Measurements from ENCODE around the gene CLDND1.

Gene CLDND1

GRCh38 chr3:98504539-98504938 is 18.2 kb downstream of the CLDND1 start:
- Histone ChIP-seq H3K27me3 (ENCODE audit: insufficient read depth, low read length) (no peaks in the 10 kb centered on the region), H3K9ac (ENCODE audit: low read length) (no peak overlapping the region), H3K4ac (ENCODE audit: low read depth, low read length) (no peak overlapping the region), H3K4me1 (ENCODE audit: control insufficient read depth in 1 of 2, insufficient read depth in 2 of 2, low read length in 2 of 2) (no peaks in the 10 kb centered on the region), H3K27ac (ENCODE audit: low read depth, low read length) (no peak overlapping the region), H3K4me3 (ENCODE audit: low read depth, low read length) (no peak overlapping the region), H3K23ac (ENCODE audit: low read length) (no peak overlapping the region), H4K91ac (ENCODE audit: low read depth, low read length) (no peak overlapping the region), H3K9me3 (ENCODE audit: insufficient read depth, low read depth, low read length) (no peaks in the 10 kb centered on the region), H3K79me1 (ENCODE audit: low read length) (no peaks in the 10 kb centered on the region), H2BK12ac (ENCODE audit: low read length) (no peak overlapping the region), H2BK5ac (ENCODE audit: low read depth, low read length, poor library complexity) (no peak overlapping the region), H3K18ac (ENCODE audit: low read length) (no peak overlapping the region), H3K4me2 (ENCODE audit: low read length) (no peak overlapping the region), H2AFZ (ENCODE audit: insufficient read depth, low read length, poor library complexity) (no peak overlapping the region), H3K14ac (ENCODE audit: low read length) (no peak overlapping the region), H2AK5ac (ENCODE audit: low read length) (no peak overlapping the region), H3K36me3 (ENCODE audit: control insufficient read depth in 1 of 2, insufficient read depth in 2 of 2, low read length in 2 of 2) (no peaks in the 10 kb centered on the region), H4K12ac (ENCODE audit: low read depth, low read length) (no peak overlapping the region), H3K79me2 (ENCODE audit: control insufficient read depth, insufficient read depth, low read length, poor library complexity) (no peaks in the 10 kb centered on the region), H4K8ac (ENCODE audit: low read depth, low read length) (no peak overlapping the region), H2BK120ac (ENCODE audit: insufficient read depth, low read length, poor library complexity) (no peak overlapping the region)
- no CpG with 5 or more reads among the region's 4 CpGs for WGBS (ENCODE audit: extremely low coverage, insufficient coverage, insufficient read length)
- DNase-seq = no peak

- H3K18ac ChIP-seq (ENCODE audit: low read length) = no peak overlapping the region
- H3K79me1 ChIP-seq (ENCODE audit: low read length) = no peaks in the 10 kb centered on the region
- H3K4me3 ChIP-seq (ENCODE audit: low read depth, low read length) = no peak overlapping the region
- H2BK5ac ChIP-seq (ENCODE audit: low read depth, low read length, poor library complexity) = no peak overlapping the region
- no peak overlapping the region for H3K4ac ChIP-seq (ENCODE audit: low read depth, low read length)
- DNase-seq = no peak
- no peaks in the 10 kb centered on the region for H3K79me2 ChIP-seq (ENCODE audit: control insufficient read depth, insufficient read depth, low read length, poor library complexity)
- no peak overlapping the region for H3K23ac ChIP-seq (ENCODE audit: low read length)
- no peak overlapping the region for H3K9ac ChIP-seq (ENCODE audit: low read length)
- H3K4me1 ChIP-seq (ENCODE audit: control insufficient read depth in 1 of 2, insufficient read depth in 2 of 2, low read length in 2 of 2) = no peaks in the 10 kb centered on the region
- H3K14ac ChIP-seq (ENCODE audit: low read length) = no peak overlapping the region
- H4K12ac ChIP-seq (ENCODE audit: low read depth, low read length) = no peak overlapping the region
- H3K4me2 ChIP-seq (ENCODE audit: low read length) = no peak overlapping the region
- H2BK12ac ChIP-seq (ENCODE audit: low read length) = no peak overlapping the region
- H4K8ac ChIP-seq (ENCODE audit: low read depth, low read length) = no peak overlapping the region
- H3K27ac ChIP-seq (ENCODE audit: low read depth, low read length) = no peak overlapping the region
- H3K36me3 ChIP-seq (ENCODE audit: control insufficient read depth in 1 of 2, insufficient read depth in 2 of 2, low read length in 2 of 2) = no peaks in the 10 kb centered on the region
- H2BK120ac ChIP-seq (ENCODE audit: insufficient read depth, low read length, poor library complexity) = no peak overlapping the region
- no peaks in the 10 kb centered on the region for H3K27me3 ChIP-seq (ENCODE audit: insufficient read depth, low read length)
- H2AFZ ChIP-seq (ENCODE audit: insufficient read depth, low read length, poor library complexity) = no peak overlapping the region
- H2AK5ac ChIP-seq (ENCODE audit: low read length) = no peak overlapping the region
- WGBS (ENCODE audit: extremely low coverage, insufficient coverage, insufficient read length) = no CpG with 5 or more reads among the region's 5 CpGs
- no peaks in the 10 kb centered on the region for H3K9me3 ChIP-seq (ENCODE audit: insufficient read depth, low read depth, low read length)
- H4K91ac ChIP-seq (ENCODE audit: low read depth, low read length) = no peak overlapping the region
Measured at GRCh38 chr3:98501863-98502576, 20.7 kb downstream of the CLDND1 start.

DNA sequence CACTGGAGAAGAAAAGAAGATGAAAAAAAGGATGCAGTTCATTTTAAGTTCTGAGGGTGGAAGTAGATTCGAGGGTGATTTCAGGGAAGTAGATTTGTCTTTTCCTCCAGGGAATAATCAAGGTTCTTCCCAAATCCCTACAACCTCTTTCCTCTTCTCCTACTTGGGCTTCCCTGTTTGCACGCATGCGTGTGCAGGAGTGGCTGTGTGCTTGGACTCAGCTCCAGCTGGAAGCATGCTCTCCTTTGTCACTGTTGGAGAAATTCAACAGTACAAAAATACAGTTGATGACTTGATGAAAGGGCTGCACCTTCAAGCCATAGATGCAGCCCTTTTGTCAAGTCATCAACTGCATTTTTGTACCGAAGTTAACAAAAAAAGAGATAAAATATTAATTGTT is 21.4 kb downstream of the CLDND1 start:
- Histone ChIP-seq H3K4me2 (ENCODE audit: low read length) (no peak overlapping the region), H4K12ac (ENCODE audit: low read depth, low read length) (no peak overlapping the region), H2AFZ (ENCODE audit: insufficient read depth, low read length, poor library complexity) (no peak overlapping the region), H3K79me1 (ENCODE audit: low read length) (no peaks in the 10 kb centered on the region), H3K4me3 (ENCODE audit: low read depth, low read length) (no peak overlapping the region), H2BK120ac (ENCODE audit: insufficient read depth, low read length, poor library complexity) (no peak overlapping the region), H3K79me2 (ENCODE audit: control insufficient read depth, insufficient read depth, low read length, poor library complexity) (no peaks in the 10 kb centered on the region), H3K18ac (ENCODE audit: low read length) (no peak overlapping the region), H4K91ac (ENCODE audit: low read depth, low read length) (no peak overlapping the region), H2AK5ac (ENCODE audit: low read length) (no peak overlapping the region), H3K14ac (ENCODE audit: low read length) (no peak overlapping the region), H3K4ac (ENCODE audit: low read depth, low read length) (no peak overlapping the region), H3K9ac (ENCODE audit: low read length) (no peak overlapping the region), H2BK12ac (ENCODE audit: low read length) (no peak overlapping the region), H3K4me1 (ENCODE audit: control insufficient read depth in 1 of 2, insufficient read depth in 2 of 2, low read length in 2 of 2) (no peaks in the 10 kb centered on the region), H3K27ac (ENCODE audit: low read depth, low read length) (no peak overlapping the region), H3K23ac (ENCODE audit: low read length) (no peak overlapping the region), H4K8ac (ENCODE audit: low read depth, low read length) (no peak overlapping the region), H2BK5ac (ENCODE audit: low read depth, low read length, poor library complexity) (no peak overlapping the region), H3K27me3 (ENCODE audit: insufficient read depth, low read length) (no peaks in the 10 kb centered on the region), H3K36me3 (ENCODE audit: control insufficient read depth in 1 of 2, insufficient read depth in 2 of 2, low read length in 2 of 2) (no peaks in the 10 kb centered on the region), H3K9me3 (ENCODE audit: insufficient read depth, low read depth, low read length) (no peaks in the 10 kb centered on the region)
- DNase-seq = no peak
- WGBS (ENCODE audit: extremely low coverage, insufficient coverage, insufficient read length) = no CpG with 5 or more reads among the region's 4 CpGs

DNA sequence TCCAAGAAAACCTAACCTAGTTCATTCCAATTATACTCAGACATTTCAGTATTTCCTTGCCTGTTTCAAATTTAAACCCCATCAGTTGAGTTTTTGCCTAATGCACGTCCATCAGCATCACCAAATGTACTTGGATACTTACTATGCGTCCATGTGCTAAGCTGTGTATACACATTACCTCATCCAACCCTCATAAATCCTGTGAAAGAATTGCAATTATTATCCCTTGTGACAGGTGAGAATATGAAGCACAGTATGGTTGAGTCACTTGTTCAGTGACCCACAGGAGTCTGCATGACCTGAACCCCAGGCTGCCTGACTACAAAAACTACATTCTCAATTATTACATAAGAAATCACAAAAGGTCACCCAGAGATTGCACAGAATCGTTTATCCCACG is 22.7 kb downstream of the CLDND1 start:
- Histone ChIP-seq H2BK120ac (ENCODE audit: insufficient read depth, low read length, poor library complexity) (no peak overlapping the region), H3K4me1 (ENCODE audit: control insufficient read depth in 1 of 2, insufficient read depth in 2 of 2, low read length in 2 of 2) (no peaks in the 10 kb centered on the region), H3K4me2 (ENCODE audit: low read length) (no peak overlapping the region), H3K4me3 (ENCODE audit: low read depth, low read length) (no peak overlapping the region), H4K12ac (ENCODE audit: low read depth, low read length) (no peak overlapping the region), H3K36me3 (ENCODE audit: control insufficient read depth in 1 of 2, insufficient read depth in 2 of 2, low read length in 2 of 2) (no peaks in the 10 kb centered on the region), H4K8ac (ENCODE audit: low read depth, low read length) (no peak overlapping the region), H2BK12ac (ENCODE audit: low read length) (no peak overlapping the region), H4K91ac (ENCODE audit: low read depth, low read length) (no peak overlapping the region), H3K9me3 (ENCODE audit: insufficient read depth, low read depth, low read length) (no peaks in the 10 kb centered on the region), H2AFZ (ENCODE audit: insufficient read depth, low read length, poor library complexity) (no peak overlapping the region), H3K27me3 (ENCODE audit: insufficient read depth, low read length) (no peaks in the 10 kb centered on the region), H3K23ac (ENCODE audit: low read length) (no peak overlapping the region), H3K18ac (ENCODE audit: low read length) (no peak overlapping the region), H3K4ac (ENCODE audit: low read depth, low read length) (no peak overlapping the region), H2BK5ac (ENCODE audit: low read depth, low read length, poor library complexity) (no peak overlapping the region), H3K9ac (ENCODE audit: low read length) (no peak overlapping the region), H3K79me1 (ENCODE audit: low read length) (no peaks in the 10 kb centered on the region), H3K14ac (ENCODE audit: low read length) (no peak overlapping the region), H3K27ac (ENCODE audit: low read depth, low read length) (no peak overlapping the region), H2AK5ac (ENCODE audit: low read length) (no peak overlapping the region), H3K79me2 (ENCODE audit: control insufficient read depth, insufficient read depth, low read length, poor library complexity) (no peaks in the 10 kb centered on the region)
- peak; percentile 46 to 88 for DNase-seq
- no CpG with 5 or more reads among the region's 4 CpGs for WGBS (ENCODE audit: extremely low coverage, insufficient coverage, insufficient read length)

Measured in trophoblast cell (in vitro differentiated cells and primary cell).